ENCODE results near the gene NIBAN1. TPM values are rescaled to one million over a fixed set of nuclear protein-coding genes. Genes with fewer than 3 reads are reported as not detected.

The NIBAN1 gene
- total RNA-seq, 1 experiment from 2014 or later, result 5.9 TPM

DNA sequence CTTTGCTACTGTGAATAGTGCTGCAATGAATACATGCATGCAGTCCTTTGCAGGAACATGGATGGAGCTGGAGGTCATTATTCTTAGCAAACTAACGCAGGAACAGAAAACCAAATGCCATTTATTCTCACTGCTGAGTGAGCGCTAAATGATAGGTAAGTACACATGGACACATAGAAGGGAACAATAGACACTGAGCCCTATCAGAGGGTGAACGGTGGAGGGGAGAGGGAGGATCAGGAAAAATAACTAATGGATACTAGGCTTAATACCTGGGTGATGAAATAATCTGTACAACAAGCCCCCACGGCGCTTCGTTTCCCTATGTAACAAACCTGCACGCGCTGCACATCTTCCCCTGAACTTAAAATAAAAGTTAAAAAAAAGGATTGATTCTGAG lies 8.9 kb downstream of the NIBAN1 start:
- H3K27ac Mint-ChIP-seq, result no peak overlapping the region

More for the DNA sequence above, 8.9 kb downstream of the NIBAN1 start:
- Histone ChIP-seq H3T11ph (ENCODE audit: low read length) (no peak overlapping the region), H2BK5ac (ENCODE audit: insufficient read length, low read length) (no peak overlapping the region), H2BK120ac (ENCODE audit: low read depth, low read length, poor library complexity, severe bottlenecking) (no peak overlapping the region), H3K23me2 (ENCODE audit: insufficient read length, low read depth, low read length, poor library complexity, severe bottlenecking) (no peaks in the 10 kb centered on the region), H3K23ac (ENCODE audit: insufficient read length, low read depth, low read length) (no peak overlapping the region), H3K4me1 (ENCODE audit: insufficient read depth, low read length) (no peaks in the 10 kb centered on the region), H4K20me1 (ENCODE audit: control insufficient read depth, insufficient read depth, insufficient read length) (no peaks in the 10 kb centered on the region), H3K79me1 (ENCODE audit: insufficient read depth, low read depth, low read length, poor library complexity, severe bottlenecking) (no peaks in the 10 kb centered on the region), H3K4ac (ENCODE audit: low read depth, low read length) (no peak overlapping the region), H2BK15ac (ENCODE audit: low read depth, low read length) (no peak overlapping the region), H3K79me2 (ENCODE audit: insufficient read depth, low read length) (no peaks in the 10 kb centered on the region), H4K8ac (replicated peaks; ENCODE audit: insufficient read length, low read depth, low read length) (no peak overlapping the region), H3K9ac (ENCODE audit: extremely low read depth, insufficient read length, low read length) (no peak overlapping the region), H4K5ac (ENCODE audit: insufficient read length, low read depth, low read length) (no peak overlapping the region), H3K14ac (ENCODE audit: insufficient read depth, low read length) (no peak overlapping the region), H3K56ac (ENCODE audit: insufficient read length, low read depth, low read length) (no peak overlapping the region), H2BK20ac (ENCODE audit: low read depth, low read length, poor library complexity, severe bottlenecking) (no peak overlapping the region), H3K9me3 (ENCODE audit: control insufficient read depth, low read depth, low read length) (no peaks in the 10 kb centered on the region), H2BK12ac (ENCODE audit: insufficient read length, low read depth, low read length) (no peak overlapping the region), H2AFZ (ENCODE audit: low read length) (no peak overlapping the region), H4K91ac (ENCODE audit: insufficient read length, low read depth, low read length) (no peak overlapping the region), H3K27me3 (ENCODE audit: insufficient read depth, low read length) (no peaks in the 10 kb centered on the region), H2AK5ac (ENCODE audit: insufficient read length, low read length) (no peak overlapping the region), H3K27ac (ENCODE audit: insufficient read length, low read depth, low read length) (no peak overlapping the region), H3K4me2 (ENCODE audit: insufficient read depth, insufficient read length, low read length) (no peak overlapping the region), H3K18ac (ENCODE audit: insufficient read length, low read depth, low read length) (no peak overlapping the region)
- no peak overlapping the region for H3K4me3 Mint-ChIP-seq
- H3K27me3 Mint-ChIP-seq (ENCODE audit: low read depth), result no peaks in the 10 kb centered on the region
- no peaks in the 10 kb centered on the region; a peak in 1 of 5 replicates for H3K9me3 Mint-ChIP-seq
- no peaks in the 10 kb centered on the region for H3K4me1 Mint-ChIP-seq
- no CpG with 5 or more reads among the region's 8 CpGs for WGBS (ENCODE audit: extremely low coverage, insufficient read length, low lambda C conversion rate)
- TF ChIP-seq, protein P1, sequence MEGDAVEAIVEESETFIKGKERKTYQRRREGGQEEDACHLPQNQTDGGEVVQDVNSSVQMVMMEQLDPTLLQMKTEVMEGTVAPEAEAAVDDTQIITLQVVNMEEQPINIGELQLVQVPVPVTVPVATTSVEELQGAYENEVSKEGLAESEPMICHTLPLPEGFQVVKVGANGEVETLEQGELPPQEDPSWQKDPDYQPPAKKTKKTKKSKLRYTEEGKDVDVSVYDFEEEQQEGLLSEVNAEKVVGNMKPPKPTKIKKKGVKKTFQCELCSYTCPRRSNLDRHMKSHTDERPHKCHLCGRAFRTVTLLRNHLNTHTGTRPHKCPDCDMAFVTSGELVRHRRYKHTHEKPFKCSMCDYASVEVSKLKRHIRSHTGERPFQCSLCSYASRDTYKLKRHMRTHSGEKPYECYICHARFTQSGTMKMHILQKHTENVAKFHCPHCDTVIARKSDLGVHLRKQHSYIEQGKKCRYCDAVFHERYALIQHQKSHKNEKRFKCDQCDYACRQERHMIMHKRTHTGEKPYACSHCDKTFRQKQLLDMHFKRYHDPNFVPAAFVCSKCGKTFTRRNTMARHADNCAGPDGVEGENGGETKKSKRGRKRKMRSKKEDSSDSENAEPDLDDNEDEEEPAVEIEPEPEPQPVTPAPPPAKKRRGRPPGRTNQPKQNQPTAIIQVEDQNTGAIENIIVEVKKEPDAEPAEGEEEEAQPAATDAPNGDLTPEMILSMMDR (conservative IDR thresholded peaks at IDR 0.05), result no peak
- H3K36me3 Mint-ChIP-seq (ENCODE audit: insufficient read depth in 1 of 3, low read depth in 3 of 3), result no peaks in the 10 kb centered on the region; a peak in 2 of 7 replicates
- no peak for DNase-seq

Measured in H9 (cell line).